ENCODE results near the gene P2RY8.

DNA sequence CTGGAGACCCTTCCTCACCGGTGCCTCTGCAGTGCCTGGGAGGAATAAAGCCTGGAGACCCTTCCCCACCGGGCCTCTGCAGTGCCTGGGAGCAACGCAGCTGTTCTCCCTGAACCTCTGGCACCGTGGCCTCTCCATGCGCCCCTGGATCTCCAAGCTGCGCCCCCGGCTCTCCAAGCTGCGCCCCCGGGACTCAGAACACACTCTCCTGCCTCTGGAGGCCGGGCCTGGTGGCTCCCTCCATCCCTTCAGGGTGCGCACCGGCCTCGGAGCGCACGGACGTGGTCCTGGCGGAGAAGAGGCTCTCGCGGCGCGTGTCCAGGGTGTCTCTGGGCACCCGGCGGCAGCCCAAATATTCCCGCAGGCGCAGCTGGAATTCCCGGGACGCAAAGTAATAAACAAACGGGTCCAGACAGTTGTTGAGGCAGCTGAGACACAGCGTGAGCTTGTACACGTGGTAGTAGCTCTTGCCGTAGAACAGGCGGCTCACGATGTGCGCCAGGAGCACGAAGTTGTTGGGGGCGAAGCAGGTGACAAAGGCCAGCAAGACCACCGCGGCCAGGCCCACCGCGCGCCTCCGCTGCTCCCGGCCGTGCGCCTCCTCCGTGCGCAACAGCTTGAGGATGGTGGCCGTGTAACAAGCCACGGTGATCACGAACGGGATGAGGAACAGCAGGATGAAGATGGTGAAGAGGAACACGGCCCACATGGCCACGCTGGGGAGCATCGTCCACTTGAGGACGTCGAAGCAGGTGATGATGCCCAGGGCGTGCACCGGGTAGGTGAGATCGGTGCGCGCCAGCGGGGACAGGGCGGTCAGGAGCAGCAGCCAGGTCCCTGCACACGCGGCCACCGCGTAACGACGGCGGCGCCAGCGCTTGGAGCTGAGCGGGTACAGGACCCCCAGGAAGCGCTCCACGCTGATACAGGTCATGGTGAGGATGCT, 71.4 kb downstream of the P2RY8 start:
- TF ChIP-seq, protein P1, sequence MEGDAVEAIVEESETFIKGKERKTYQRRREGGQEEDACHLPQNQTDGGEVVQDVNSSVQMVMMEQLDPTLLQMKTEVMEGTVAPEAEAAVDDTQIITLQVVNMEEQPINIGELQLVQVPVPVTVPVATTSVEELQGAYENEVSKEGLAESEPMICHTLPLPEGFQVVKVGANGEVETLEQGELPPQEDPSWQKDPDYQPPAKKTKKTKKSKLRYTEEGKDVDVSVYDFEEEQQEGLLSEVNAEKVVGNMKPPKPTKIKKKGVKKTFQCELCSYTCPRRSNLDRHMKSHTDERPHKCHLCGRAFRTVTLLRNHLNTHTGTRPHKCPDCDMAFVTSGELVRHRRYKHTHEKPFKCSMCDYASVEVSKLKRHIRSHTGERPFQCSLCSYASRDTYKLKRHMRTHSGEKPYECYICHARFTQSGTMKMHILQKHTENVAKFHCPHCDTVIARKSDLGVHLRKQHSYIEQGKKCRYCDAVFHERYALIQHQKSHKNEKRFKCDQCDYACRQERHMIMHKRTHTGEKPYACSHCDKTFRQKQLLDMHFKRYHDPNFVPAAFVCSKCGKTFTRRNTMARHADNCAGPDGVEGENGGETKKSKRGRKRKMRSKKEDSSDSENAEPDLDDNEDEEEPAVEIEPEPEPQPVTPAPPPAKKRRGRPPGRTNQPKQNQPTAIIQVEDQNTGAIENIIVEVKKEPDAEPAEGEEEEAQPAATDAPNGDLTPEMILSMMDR (IDR thresholded peaks at IDR 0.05 in 4 of 5, conservative IDR thresholded peaks at IDR 0.05 in 1 of 5) = no peak
- no peak for TF ChIP-seq POLR2A (IDR thresholded peaks at IDR 0.05)

All from gastrocnemius medialis (tissue), 4 donors.